Left ventricle myocardium inferior (tissue), 1 donor: ENCODE results near the gene PYGB. TPM values are rescaled to one million over a fixed set of nuclear protein-coding genes. Genes with fewer than 3 reads are reported as not detected.
A peak's percentile ranks its signal among the peaks of the same experiment; 100 is the strongest.

Source experiments
- DNase-seq: peaks from one replicate; pipeline ENCODE4 v3.0.0-alpha.2; 2020
- H3K27ac ChIP-seq: fragments of 200-600 bp; replicated peaks from 2 replicates; pipeline ENCODE4 v1.8.0; 2021
- H3K27me3 ChIP-seq: fragments of 200-600 bp; 2 replicates; pipeline ENCODE4 v1.8.0; 2021; ENCODE audit warnings: low read depth
- H3K36me3 ChIP-seq: fragments of 200-600 bp; 2 replicates; pipeline ENCODE4 v1.8.0; 2021
- H3K4me1 ChIP-seq: fragments of 200-600 bp; 2 replicates; pipeline ENCODE4 v1.8.0; 2021
- H3K4me3 ChIP-seq: fragments of 200-600 bp; 2 replicates; pipeline ENCODE4 v1.8.0; 2021; ENCODE audit warnings: mild to moderate bottlenecking, moderate library complexity
- H3K9me3 ChIP-seq: fragments of 200-600 bp; replicated peaks from 2 replicates; pipeline ENCODE4 v1.8.0; 2021
- intact Hi-C: fragments of 100-400 bp; cut with micrococcal nuclease; formaldehyde crosslinking; loops from one replicate; pipeline ENCODE4 v1.11.0; 2022
- total RNA-seq: library from RNA; stranded (reverse); fragmentation: NEBNext Ultra II Directional; extraction: Animal tissue kit (Norgen Biotek cat#: 25700); gene quantifications from one replicate; pipeline ENCODE4 v1.2.1, GENCODE V29; 2021
- TF ChIP-seq, protein P1 (sequence below): fragments of 200-600 bp; IDR thresholded peaks from 2 replicates; pipeline ENCODE4 v1.8.0; 2021; ENCODE audit warnings: antibody characterized with exemption, mild to moderate bottlenecking, borderline replicate concordance
- donor health status: DM: no; HTN: yes; CAD: no; lungs with severe emphysema.

The PYGB gene
- total RNA-seq, 1 donor from 2014 or later = 218 TPM

DNA sequence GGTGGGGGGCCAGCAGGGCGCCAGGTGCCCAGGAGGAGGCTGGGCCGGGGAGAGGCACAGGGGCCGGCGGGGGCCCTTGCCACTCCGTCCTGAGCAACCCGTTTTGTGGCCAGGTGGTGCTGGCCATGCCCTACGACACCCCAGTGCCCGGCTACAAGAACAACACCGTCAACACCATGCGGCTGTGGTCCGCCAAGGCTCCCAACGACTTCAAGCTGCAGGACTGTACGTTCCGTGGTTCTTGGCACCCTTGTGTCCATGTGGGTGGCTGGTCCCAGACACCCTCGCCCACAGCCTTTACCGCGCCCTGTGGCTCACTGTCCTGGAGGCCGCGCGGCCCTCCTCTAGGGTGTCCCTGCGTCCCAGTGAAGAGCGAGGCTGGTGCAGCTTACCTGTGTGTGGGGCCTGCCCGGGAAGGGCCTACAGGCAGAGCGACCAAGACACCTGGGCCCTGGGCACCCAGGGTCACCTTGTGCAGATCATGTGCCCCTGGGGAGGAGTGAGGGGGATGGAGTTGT is 28.7 kb downstream of the PYGB start:
- peaks cover 85% of the 10 kb centered on the region for H3K4me1 ChIP-seq
- TF ChIP-seq, protein P1, sequence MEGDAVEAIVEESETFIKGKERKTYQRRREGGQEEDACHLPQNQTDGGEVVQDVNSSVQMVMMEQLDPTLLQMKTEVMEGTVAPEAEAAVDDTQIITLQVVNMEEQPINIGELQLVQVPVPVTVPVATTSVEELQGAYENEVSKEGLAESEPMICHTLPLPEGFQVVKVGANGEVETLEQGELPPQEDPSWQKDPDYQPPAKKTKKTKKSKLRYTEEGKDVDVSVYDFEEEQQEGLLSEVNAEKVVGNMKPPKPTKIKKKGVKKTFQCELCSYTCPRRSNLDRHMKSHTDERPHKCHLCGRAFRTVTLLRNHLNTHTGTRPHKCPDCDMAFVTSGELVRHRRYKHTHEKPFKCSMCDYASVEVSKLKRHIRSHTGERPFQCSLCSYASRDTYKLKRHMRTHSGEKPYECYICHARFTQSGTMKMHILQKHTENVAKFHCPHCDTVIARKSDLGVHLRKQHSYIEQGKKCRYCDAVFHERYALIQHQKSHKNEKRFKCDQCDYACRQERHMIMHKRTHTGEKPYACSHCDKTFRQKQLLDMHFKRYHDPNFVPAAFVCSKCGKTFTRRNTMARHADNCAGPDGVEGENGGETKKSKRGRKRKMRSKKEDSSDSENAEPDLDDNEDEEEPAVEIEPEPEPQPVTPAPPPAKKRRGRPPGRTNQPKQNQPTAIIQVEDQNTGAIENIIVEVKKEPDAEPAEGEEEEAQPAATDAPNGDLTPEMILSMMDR = no peak
- H3K4me3 ChIP-seq = no peak overlapping the region
- H3K36me3 ChIP-seq = peaks cover 95% of the 10 kb centered on the region
- H3K27ac ChIP-seq = peak overlapping the region; percentile 87
- no peaks in the 10 kb centered on the region for H3K27me3 ChIP-seq
- peak; percentile 14 for DNase-seq
- intact Hi-C loops = no loop called here
- no peaks in the 10 kb centered on the region for H3K9me3 ChIP-seq

DNA sequence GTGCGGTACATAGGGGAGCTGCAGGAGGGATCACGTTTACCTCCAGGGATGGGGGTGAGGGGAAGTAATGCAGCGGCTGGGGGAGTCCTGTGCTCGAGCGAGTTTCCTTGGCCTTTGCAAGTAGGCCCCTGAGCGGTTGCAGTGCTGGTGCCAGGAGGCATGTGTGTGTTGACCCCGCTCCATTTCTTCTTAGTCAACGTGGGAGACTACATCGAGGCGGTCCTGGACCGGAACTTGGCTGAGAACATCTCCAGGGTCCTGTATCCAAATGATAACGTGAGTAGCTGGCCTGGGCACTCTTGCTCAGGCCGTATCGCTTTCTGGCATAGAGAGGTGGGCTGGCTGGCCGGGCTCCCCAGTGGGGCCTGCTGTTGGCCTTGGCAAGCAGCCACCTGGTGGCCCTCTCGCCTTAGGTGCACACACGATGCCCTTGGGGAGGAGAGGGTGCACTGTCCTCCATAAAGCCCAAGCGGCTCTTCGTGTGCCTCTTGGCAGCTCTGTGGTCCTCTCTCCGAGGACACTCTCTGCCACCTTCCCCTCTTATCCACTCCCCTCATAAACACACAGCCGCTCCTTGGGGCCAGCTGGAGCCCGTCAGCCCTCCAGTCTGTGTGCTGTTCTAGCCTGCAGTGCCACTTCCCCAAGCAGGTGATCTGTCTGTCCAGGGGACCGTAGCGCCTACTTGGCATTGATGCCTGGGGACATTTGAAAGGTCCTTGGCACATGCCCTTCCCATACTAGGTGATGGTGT is 29.3 kb downstream of the PYGB start:
- Histone ChIP-seq H3K27ac (peak overlapping the region; percentile 87), H3K36me3 (peaks cover 95% of the 10 kb centered on the region), H3K9me3 (no peaks in the 10 kb centered on the region), H3K4me3 (no peak overlapping the region), H3K27me3 (no peaks in the 10 kb centered on the region), H3K4me1 (peaks cover 78% of the 10 kb centered on the region)
- TF ChIP-seq, protein P1 = no peak
- intact Hi-C loops = no loop called here
- DNase-seq = peak; percentile 54

DNA sequence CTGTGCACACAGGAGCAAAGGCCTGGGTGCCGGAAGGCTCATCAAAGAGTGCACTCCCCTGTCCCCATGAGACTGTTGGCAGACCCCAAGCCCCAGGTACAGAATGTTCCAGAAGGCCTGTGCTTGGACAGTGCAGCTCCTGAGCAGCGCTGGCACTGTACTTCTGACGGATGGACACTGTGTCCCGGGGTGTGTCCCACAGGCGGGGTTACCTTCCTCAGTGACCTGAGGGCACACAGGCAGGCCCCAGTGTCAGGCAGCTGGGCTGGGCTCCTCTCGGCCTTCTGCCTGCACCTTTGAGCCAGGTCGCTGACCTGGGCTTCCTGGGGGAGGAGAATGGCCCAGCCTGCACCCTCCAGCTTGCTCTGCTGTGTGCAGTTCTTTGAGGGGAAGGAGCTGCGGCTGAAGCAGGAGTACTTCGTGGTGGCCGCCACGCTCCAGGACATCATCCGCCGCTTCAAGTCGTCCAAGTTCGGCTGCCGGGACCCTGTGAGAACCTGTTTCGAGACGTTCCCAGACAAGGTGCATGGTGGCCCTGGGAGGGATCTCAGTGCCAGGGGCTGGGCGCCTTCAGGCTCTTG is 30.1 kb downstream of the PYGB start:
- peaks cover 70% of the 10 kb centered on the region for H3K4me1 ChIP-seq
- H3K4me3 ChIP-seq = no peak overlapping the region
- TF ChIP-seq, protein P1 = no peak
- intact Hi-C loops = no loop called here
- H3K27ac ChIP-seq = peak overlapping the region; percentile 87
- H3K36me3 ChIP-seq = peaks cover 95% of the 10 kb centered on the region
- H3K9me3 ChIP-seq = no peaks in the 10 kb centered on the region
- peak; percentile 14 for DNase-seq
- no peaks in the 10 kb centered on the region for H3K27me3 ChIP-seq

DNA sequence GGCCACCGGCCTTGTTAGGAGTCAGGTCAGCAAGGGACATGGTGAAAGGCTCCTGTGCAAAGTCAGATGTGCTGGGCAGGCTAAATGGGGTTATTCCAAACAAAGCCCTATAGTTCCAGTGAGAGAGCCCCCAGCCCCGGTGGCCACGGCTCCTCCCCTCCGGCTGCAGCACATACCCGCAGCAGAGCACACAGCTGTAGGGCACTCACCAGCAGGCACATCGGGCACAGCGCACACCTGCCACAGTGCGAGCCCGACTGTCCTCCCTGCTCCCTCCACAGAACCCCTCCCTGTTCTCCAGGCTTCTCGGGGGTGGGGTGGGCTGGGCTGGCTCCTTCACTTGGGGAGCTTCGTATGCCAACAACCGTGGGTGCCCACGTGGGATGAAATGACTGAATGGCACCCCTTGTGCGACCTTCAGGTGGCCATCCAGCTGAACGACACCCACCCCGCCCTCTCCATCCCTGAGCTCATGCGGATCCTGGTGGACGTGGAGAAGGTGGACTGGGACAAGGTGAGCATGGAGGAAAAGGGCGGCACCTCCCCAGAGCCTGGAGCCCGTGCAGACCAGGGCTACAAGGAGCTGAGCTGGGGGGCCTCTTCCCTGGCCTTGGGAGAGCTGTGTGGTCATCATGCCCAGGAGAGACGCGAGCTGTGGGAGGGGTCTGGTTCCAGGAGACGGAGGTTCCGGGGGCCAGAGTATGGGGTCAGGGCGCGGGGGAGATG is 30.9 kb downstream of the PYGB start:
- Histone ChIP-seq H3K27me3 (no peaks in the 10 kb centered on the region), H3K4me3 (no peak overlapping the region), H3K36me3 (peaks cover 98% of the 10 kb centered on the region), H3K4me1 (peaks cover 63% of the 10 kb centered on the region), H3K27ac (peak overlapping the region; percentile 87), H3K9me3 (no peaks in the 10 kb centered on the region)
- intact Hi-C loops = no loop called here
- TF ChIP-seq, protein P1 = no peak
- DNase-seq = peak; percentile 8

DNA sequence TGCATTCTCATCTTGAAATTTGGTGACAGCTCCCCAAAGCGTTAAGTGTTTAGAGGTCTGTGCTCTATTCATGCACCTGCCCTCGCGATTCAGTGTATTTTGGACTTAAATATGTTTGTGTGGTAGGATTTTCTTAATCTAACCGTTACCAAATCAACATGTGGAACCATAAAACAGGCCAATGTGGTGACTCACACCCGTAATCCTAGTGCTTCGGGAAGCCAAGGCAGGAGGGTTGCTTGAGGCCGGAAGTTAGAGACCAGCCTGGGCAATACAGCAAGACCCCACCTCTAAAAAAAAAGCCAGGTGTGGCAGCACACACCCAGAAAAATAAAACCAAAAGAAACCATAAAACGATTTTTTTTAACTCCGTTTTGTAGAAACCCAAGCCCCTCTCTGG is 31.5 kb downstream of the PYGB start:
- Histone ChIP-seq H3K27ac (peak overlapping the region; percentile 87), H3K27me3 (no peaks in the 10 kb centered on the region), H3K9me3 (no peaks in the 10 kb centered on the region), H3K36me3 (peaks cover 100% of the 10 kb centered on the region), H3K4me3 (no peak overlapping the region), H3K4me1 (peaks cover 56% of the 10 kb centered on the region)
- intact Hi-C loops = no loop called here
- no peak for DNase-seq
- TF ChIP-seq, protein P1 = no peak
